ENCODE data around the gene ST14. TPM values are rescaled to one million over a fixed set of nuclear protein-coding genes. Genes with fewer than 3 reads are reported as not detected.
"Not testable (repeated sequence)": the region's sequence is repeated elsewhere in the genome, so short reads cannot be mapped to it uniquely, and the experiment has no call there.

Gene ST14
- total RNA-seq, 1 experiment from 2014 or later = 1.8 TPM

GRCh38 chr11:130191896-130192295 is 32.3 kb downstream of the ST14 start:
- no peaks in the 10 kb centered on the region for H3K27me3 ChIP-seq (ENCODE audit: control insufficient read depth, insufficient read depth, low read length)
- intact Hi-C loops (cut with micrococcal nuclease; ENCODE audit: unreplicated experiment) = no loop called here
- H3K36me3 ChIP-seq (ENCODE audit: control insufficient read depth, insufficient read depth, low read length) = no peaks in the 10 kb centered on the region
- no TSS peak for BruUV-seq (replicated peaks)
- ATAC-seq (no peak), DNase-seq (ENCODE audit: low read depth, low spot score) (no peak)
- in situ Hi-C loops (cut with HindIII; ENCODE audit: low pct_unique_long_range_greater_than_20kb, low sequenced_read_pairs) = no loop called here
- H3K9me3 ChIP-seq (ENCODE audit: control insufficient read depth, insufficient read depth, low read depth, low read length) = no peaks in the 10 kb centered on the region
- ChIA-PET POLR2A (interaction anchor here (0.6 kb wide), 1 partner anchor 769 kb away, joined by 5 read pairs; no protein-coding TSS in a partner anchor), CTCF (no interaction called here)
- TF ChIP-seq POLR2AphosphoS5 (IDR thresholded peaks at IDR 0.05; ENCODE audit: low read depth, low read length) (no peak), CTCF (IDR thresholded peaks at IDR 0.05) (no peak), TCF7L2 (IDR thresholded peaks at IDR 0.05; ENCODE audit: low read depth, low read length) (no peak), REST (IDR thresholded peaks at IDR 0.05; ENCODE audit: insufficient read depth in 1 of 2, low read depth in 2 of 2, low read length in 1 of 2) (no peak), SIN3A (IDR thresholded peaks at IDR 0.05; ENCODE audit: borderline replicate concordance, insufficient read depth, low read depth, low read length) (no peak)
- H3K27ac ChIP-seq (ENCODE audit: low read length) = no peak overlapping the region
- H3K4me3 ChIP-seq (ENCODE audit: low read depth in 2 of 2, low read length in 2 of 2) = no peak overlapping the region
- H3K4me1 ChIP-seq (ENCODE audit: control insufficient read depth, insufficient read depth, low read length) = no peaks in the 10 kb centered on the region

- no peaks in the 10 kb centered on the region for H3K27me3 ChIP-seq (ENCODE audit: control insufficient read depth, insufficient read depth, low read length)
- CTCF ChIA-PET = interaction anchor here (1.4 kb wide), 1 partner anchor 20 kb away, joined by 4 read pairs; no protein-coding TSS in a partner anchor
- BruUV-seq (replicated peaks) = no TSS peak
- H3K4me1 ChIP-seq (ENCODE audit: control insufficient read depth, insufficient read depth, low read length) = no peaks in the 10 kb centered on the region
- POLR2A ChIA-PET = no interaction called here
- TF ChIP-seq SIN3A (IDR thresholded peaks at IDR 0.05; ENCODE audit: borderline replicate concordance, insufficient read depth, low read depth, low read length) = no peak
- TF ChIP-seq TCF7L2 (IDR thresholded peaks at IDR 0.05; ENCODE audit: low read depth, low read length) = no peak
- TF ChIP-seq POLR2AphosphoS5 (IDR thresholded peaks at IDR 0.05; ENCODE audit: low read depth, low read length) = no peak
- TF ChIP-seq REST (IDR thresholded peaks at IDR 0.05; ENCODE audit: insufficient read depth in 1 of 2, low read depth in 2 of 2, low read length in 1 of 2) = no peak
- TF ChIP-seq CTCF (IDR thresholded peaks at IDR 0.05) = no peak
- H3K27ac ChIP-seq (ENCODE audit: low read length) = no peak overlapping the region
- no peaks in the 10 kb centered on the region for H3K9me3 ChIP-seq (ENCODE audit: control insufficient read depth, insufficient read depth, low read depth, low read length)
- DNase-seq (ENCODE audit: low read depth, low spot score) (no peak), ATAC-seq (no peak)
- H3K4me3 ChIP-seq (ENCODE audit: low read depth in 2 of 2, low read length in 2 of 2) = no peak overlapping the region
- in situ Hi-C loops (cut with HindIII; ENCODE audit: low pct_unique_long_range_greater_than_20kb, low sequenced_read_pairs) = no loop called here
- intact Hi-C loops (cut with micrococcal nuclease; ENCODE audit: unreplicated experiment) = no loop called here
- no peaks in the 10 kb centered on the region for H3K36me3 ChIP-seq (ENCODE audit: control insufficient read depth, insufficient read depth, low read length)
These were observed 33.3 kb downstream of the ST14 start for GRCh38 chr11:130192845-130193267.

GRCh38 chr11:130193551-130193950 is 34.0 kb downstream of the ST14 start:
- POLR2A ChIA-PET; H3K27me3 ChIP-seq (ENCODE audit: control insufficient read depth, insufficient read depth, low read length); ATAC-seq; BruUV-seq (replicated peaks); H3K4me3 ChIP-seq (ENCODE audit: low read depth in 2 of 2, low read length in 2 of 2); DNase-seq (ENCODE audit: low read depth, low spot score); H3K4me1 ChIP-seq (ENCODE audit: control insufficient read depth, insufficient read depth, low read length); intact Hi-C loops (cut with micrococcal nuclease; ENCODE audit: unreplicated experiment); H3K9me3 ChIP-seq (ENCODE audit: control insufficient read depth, insufficient read depth, low read depth, low read length); in situ Hi-C loops (cut with HindIII; ENCODE audit: low pct_unique_long_range_greater_than_20kb, low sequenced_read_pairs); H3K36me3 ChIP-seq (ENCODE audit: control insufficient read depth, insufficient read depth, low read length); H3K27ac ChIP-seq (ENCODE audit: low read length): not testable (repeated sequence)
- CTCF ChIA-PET = interaction anchor here (1.4 kb wide), 1 partner anchor 19 kb away, joined by 4 read pairs; no protein-coding TSS in a partner anchor
